SK-N-SH (cell line): ENCODE results near the gene EPHA5. TPM values are rescaled to one million over a fixed set of nuclear protein-coding genes. Genes with fewer than 3 reads are reported as not detected.

Experiments used
- CTCF ChIA-PET: fragments of 300-600, 350-600 bp; formaldehyde crosslinking; extraction: SDS; loops from one replicate; lab custom pipeline; 2021; lab: Yijun Ruan, JAX
- POLR2A ChIA-PET: fragments of 350-600 bp; sonication (Branson Sonifier 250); formaldehyde crosslinking; extraction: SDS; loops from one replicate; lab custom pipeline; 2020; ENCODE audit warnings: antibody characterized with exemption, inconsistent platforms; lab: Yijun Ruan, JAX
- DNase-seq: peaks from one replicate; pipeline ENCODE4 v3.0.0; 2012
- H2AFZ ChIP-seq: fragments of 200-600 bp; sonication (generic); 2 replicates; pipeline ENCODE4 v1.8.1; 2016; ENCODE audit warnings: antibody characterized with exemption, mild to moderate bottlenecking, low read depth
- H3F3A ChIP-seq: fragments of 200-600 bp; sonication (generic); replicated peaks from 2 replicates; pipeline ENCODE3; 2016; ENCODE audit warnings: antibody characterized with exemption, mild to moderate bottlenecking; ENCODE audit not compliant: insufficient read depth
- H3K27ac ChIP-seq, 2 experiments: fragments of 200-500 bp in 1 of 2; fragments of 200-600 bp in 1 of 2; sonication (Bioruptor generic) in 1 of 2; sonication (generic), shearing (Covaris generic) in 1 of 2; 2 replicates each; pipeline versions ENCODE4 v1.5.1 to v1.6.1; 2014 to 2016; ENCODE audit warnings: low read depth in 2 of 2, inconsistent platforms in 1 of 2, low read length in 1 of 2, mild to moderate bottlenecking in 1 of 2, mixed read lengths in 1 of 2
- H3K27me3 ChIP-seq: fragments of 200-600 bp; sonication (generic), shearing (Covaris generic); 2 replicates; pipeline ENCODE4 v1.6.1; 2016; ENCODE audit warnings: mixed run types; ENCODE audit not compliant: insufficient read depth
- H3K36me3 ChIP-seq, 2 experiments: fragments of 200-500 bp in 1 of 2; fragments of 200-600 bp in 1 of 2; sonication (Bioruptor generic) in 1 of 2; sonication (generic) in 1 of 2; replicated peaks in 1 of 2; 2 replicates each; pipeline versions ENCODE3 to v1.5.1; 2014 to 2016; ENCODE audit warnings: low read length in 1 of 2, mild to moderate bottlenecking in 1 of 2; ENCODE audit not compliant: insufficient read depth in 2 of 2, control insufficient read depth in 1 of 2
- H3K4me1 ChIP-seq, 2 experiments: fragments of 200-500 bp in 1 of 2; fragments of 200-600 bp in 1 of 2; sonication (Bioruptor generic) in 1 of 2; sonication (generic), shearing (Covaris generic) in 1 of 2; 2 replicates each; pipeline versions ENCODE4 v1.5.1 to v1.6.1; 2014 to 2016; ENCODE audit warnings: low read depth in 1 of 2, low read length in 1 of 2, mixed run types in 1 of 2; ENCODE audit not compliant: insufficient read depth in 2 of 2, control insufficient read depth in 1 of 2
- H3K4me2 ChIP-seq: fragments of 200-600 bp; sonication (generic), shearing (Covaris generic); 2 replicates; pipeline ENCODE4 v1.6.1; 2017; ENCODE audit warnings: mixed run types
- H3K4me3 ChIP-seq, 2 experiments: fragments of 200-500 bp in 1 of 2; fragments of 200-600 bp in 1 of 2; sonication (Bioruptor generic) in 1 of 2; sonication (generic), shearing (Covaris generic) in 1 of 2; 2 replicates each; pipeline versions ENCODE4 v1.5.1 to v1.8.1; 2014 to 2016; ENCODE audit warnings: low read depth in 2 of 2, inconsistent platforms in 1 of 2, low read length in 1 of 2, mild to moderate bottlenecking in 1 of 2, mixed read lengths in 1 of 2, moderate library complexity in 1 of 2
- H3K79me2 ChIP-seq: fragments of 200-600 bp; sonication (generic); 2 replicates; pipeline ENCODE4 v1.8.1; 2017; ENCODE audit warnings: mild to moderate bottlenecking; ENCODE audit not compliant: insufficient read depth
- H3K9ac ChIP-seq: fragments of 200-600 bp; sonication (generic); 2 replicates; pipeline ENCODE4 v1.6.1; 2017; ENCODE audit warnings: mixed run types
- H3K9me2 ChIP-seq: fragments of 200-600 bp; sonication (generic); 2 replicates; pipeline ENCODE4 v1.6.1; 2017; ENCODE audit warnings: mixed run types
- H3K9me3 ChIP-seq: fragments of 200-600 bp; sonication (generic); 2 replicates; pipeline ENCODE4 v1.6.1; 2017; ENCODE audit warnings: mixed run types, mild to moderate bottlenecking, moderate library complexity
- H4K20me1 ChIP-seq: fragments of 200-600 bp; sonication (generic); 2 replicates; pipeline ENCODE4 v1.6.1; 2017; ENCODE audit warnings: mild to moderate bottlenecking, mixed run types; ENCODE audit not compliant: insufficient read depth
- CHD2 ChIP-seq: fragments of 150-350 bp; IDR thresholded peaks from 2 replicates; pipeline ENCODE4 v1.6.1; 2018; ENCODE audit warnings: low read length; ENCODE audit not compliant: partially characterized antibody
- EP300 ChIP-seq, 2 experiments: IDR thresholded peaks; 2 replicates each; pipeline versions ENCODE4 v1.4.0 to v1.6.1; 2012; ENCODE audit warnings: borderline replicate concordance in 1 of 2, low read depth in 1 of 2, low read length in 1 of 2
- EZH2phosphoT487 ChIP-seq: fragments of 200-600 bp; sonication (generic); IDR thresholded peaks from 2 replicates; pipeline ENCODE4 v1.6.1; 2017; ENCODE audit warnings: low read depth, mixed run types, mild to moderate bottlenecking, antibody characterized with exemption, moderate library complexity, borderline replicate concordance
- FOXJ3 ChIP-seq: sonication (generic); formaldehyde crosslinking; IDR thresholded peaks from 2 replicates; pipeline ENCODE4 v1.5.1; 2020; ENCODE audit warnings: mild to moderate bottlenecking, missing genetic modification reagents
- GABPA ChIP-seq: IDR thresholded peaks from 2 replicates; pipeline ENCODE4 v1.4.0; 2012; ENCODE audit warnings: low read depth, mild to moderate bottlenecking
- GATA2 ChIP-seq: sonication (generic); formaldehyde crosslinking; IDR thresholded peaks from 2 replicates; pipeline ENCODE4 v1.5.0; 2020; ENCODE audit warnings: mild to moderate bottlenecking, missing genetic modification reagents
- MAX ChIP-seq: IDR thresholded peaks from 2 replicates; pipeline ENCODE4 v1.4.0; 2012; ENCODE audit warnings: low read depth
- MEF2A ChIP-seq: IDR thresholded peaks from 2 replicates; pipeline ENCODE4 v1.4.0; 2012; ENCODE audit warnings: low read depth, borderline replicate concordance
- NFIC ChIP-seq: IDR thresholded peaks from 2 replicates; pipeline ENCODE4 v1.4.0; 2012; ENCODE audit warnings: borderline replicate concordance
- PBX3 ChIP-seq: IDR thresholded peaks from 2 replicates; pipeline ENCODE4; 2012
- REST ChIP-seq: IDR thresholded peaks from 2 replicates; pipeline ENCODE4 v1.6.1; 2012; ENCODE audit warnings: mild to moderate bottlenecking, low read depth, low read length, moderate library complexity
- RFX5 ChIP-seq: IDR thresholded peaks from 2 replicates; pipeline ENCODE4 v1.6.1; 2012; ENCODE audit warnings: mild to moderate bottlenecking, improper control_type of control experiment, low read length
- SIN3A ChIP-seq: IDR thresholded peaks from 2 replicates; pipeline ENCODE4 v1.6.1; 2012; ENCODE audit warnings: low read depth, mild to moderate bottlenecking, low read length, moderate library complexity, borderline replicate concordance
- TAF1 ChIP-seq: IDR thresholded peaks from 2 replicates; pipeline ENCODE4 v1.6.1; 2012; ENCODE audit warnings: low read depth, mild to moderate bottlenecking, low read length, moderate library complexity, borderline replicate concordance
- TCF12 ChIP-seq: IDR thresholded peaks from 2 replicates; pipeline ENCODE4 v1.4.0; 2012
- YY1 ChIP-seq: IDR thresholded peaks from 2 replicates; pipeline ENCODE4 v1.4.0; 2012; ENCODE audit warnings: low read depth, mild to moderate bottlenecking
- WGBS: methylation state at CpG from one replicate; pipeline ENCODE4 v1.1.6; 2017; ENCODE audit warnings: low lambda C conversion rate; 5-methylcytosine and 5-hydroxymethylcytosine counted together
- polyA plus RNA-seq, 3 experiments: library from polyadenylated mRNA; depleted of rRNA; stranded (reverse); fragments of >200 nt; gene quantifications; 2 replicates each; pipeline ENCODE4 v1.2.3, GENCODE V29; 2012
- TF ChIP-seq, protein P1 (sequence below): IDR thresholded peaks from 2 replicates; pipeline ENCODE4 v1.4.0; 2012; ENCODE audit warnings: low read depth, borderline replicate concordance
- TF ChIP-seq, protein P2 (sequence below): fragments of 150-350 bp; IDR thresholded peaks from 2 replicates; pipeline ENCODE4 v1.6.1; 2016; ENCODE audit warnings: mild to moderate bottlenecking, low read depth, low read length

The EPHA5 gene
- polyA plus RNA-seq, 1 of the 3 experiments (the other 2 are of a cell fraction): not detected

DNA sequence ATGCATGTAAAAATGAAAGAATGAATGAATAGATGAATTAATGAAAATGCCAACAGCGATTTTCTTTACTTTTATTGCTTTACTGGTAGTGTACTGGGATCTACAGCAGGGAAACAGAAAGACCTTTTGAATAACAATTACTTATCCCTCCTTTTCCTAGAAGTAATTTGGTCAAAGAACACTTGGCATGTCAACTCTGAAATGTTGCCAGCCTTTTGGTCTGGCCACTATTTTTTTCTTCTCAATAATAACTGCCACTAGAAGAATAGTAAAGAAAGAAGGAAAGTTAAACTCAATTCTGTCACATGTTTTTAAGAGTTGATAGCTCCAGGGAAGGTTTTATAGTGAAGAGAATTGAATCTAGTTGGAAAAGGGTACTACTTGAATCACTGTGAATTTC is 52.9 kb downstream of the EPHA5 start:
- WGBS: 0% methylated on average over 1 of the region's 1 CpG
- no peaks in the 10 kb centered on the region for H3K4me1 ChIP-seq
- H4K20me1 ChIP-seq: no peaks in the 10 kb centered on the region
- no peaks in the 10 kb centered on the region for H3K27me3 ChIP-seq
- H2AFZ ChIP-seq: no peak overlapping the region
- H3K36me3 ChIP-seq: no peaks in the 10 kb centered on the region
- H3K79me2 ChIP-seq: no peaks in the 10 kb centered on the region
- no peaks in the 10 kb centered on the region for H3K9me3 ChIP-seq
- H3F3A ChIP-seq: no peaks in the 10 kb centered on the region
- H3K27ac ChIP-seq: no peak overlapping the region
- H3K9me2 ChIP-seq: no peaks in the 10 kb centered on the region
- no peak for TF ChIP-seq TCF12
- no peak for TF ChIP-seq NFIC
- no peak for TF ChIP-seq PBX3
- no peak for TF ChIP-seq REST
- TF ChIP-seq MEF2A: no peak
- no peak for TF ChIP-seq SIN3A
- no peak for TF ChIP-seq TAF1
- TF ChIP-seq CHD2: no peak
- TF ChIP-seq YY1: no peak
- no peak for TF ChIP-seq GATA2
- TF ChIP-seq, protein P1, sequence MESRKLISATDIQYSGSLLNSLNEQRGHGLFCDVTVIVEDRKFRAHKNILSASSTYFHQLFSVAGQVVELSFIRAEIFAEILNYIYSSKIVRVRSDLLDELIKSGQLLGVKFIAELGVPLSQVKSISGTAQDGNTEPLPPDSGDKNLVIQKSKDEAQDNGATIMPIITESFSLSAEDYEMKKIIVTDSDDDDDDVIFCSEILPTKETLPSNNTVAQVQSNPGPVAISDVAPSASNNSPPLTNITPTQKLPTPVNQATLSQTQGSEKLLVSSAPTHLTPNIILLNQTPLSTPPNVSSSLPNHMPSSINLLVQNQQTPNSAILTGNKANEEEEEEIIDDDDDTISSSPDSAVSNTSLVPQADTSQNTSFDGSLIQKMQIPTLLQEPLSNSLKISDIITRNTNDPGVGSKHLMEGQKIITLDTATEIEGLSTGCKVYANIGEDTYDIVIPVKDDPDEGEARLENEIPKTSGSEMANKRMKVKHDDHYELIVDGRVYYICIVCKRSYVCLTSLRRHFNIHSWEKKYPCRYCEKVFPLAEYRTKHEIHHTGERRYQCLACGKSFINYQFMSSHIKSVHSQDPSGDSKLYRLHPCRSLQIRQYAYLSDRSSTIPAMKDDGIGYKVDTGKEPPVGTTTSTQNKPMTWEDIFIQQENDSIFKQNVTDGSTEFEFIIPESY: no peak
- TF ChIP-seq, protein P2, sequence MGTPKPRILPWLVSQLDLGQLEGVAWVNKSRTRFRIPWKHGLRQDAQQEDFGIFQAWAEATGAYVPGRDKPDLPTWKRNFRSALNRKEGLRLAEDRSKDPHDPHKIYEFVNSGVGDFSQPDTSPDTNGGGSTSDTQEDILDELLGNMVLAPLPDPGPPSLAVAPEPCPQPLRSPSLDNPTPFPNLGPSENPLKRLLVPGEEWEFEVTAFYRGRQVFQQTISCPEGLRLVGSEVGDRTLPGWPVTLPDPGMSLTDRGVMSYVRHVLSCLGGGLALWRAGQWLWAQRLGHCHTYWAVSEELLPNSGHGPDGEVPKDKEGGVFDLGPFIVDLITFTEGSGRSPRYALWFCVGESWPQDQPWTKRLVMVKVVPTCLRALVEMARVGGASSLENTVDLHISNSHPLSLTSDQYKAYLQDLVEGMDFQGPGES: no peak
- no peak for TF ChIP-seq FOXJ3 (CRISPR knock-in tag)
- TF ChIP-seq RFX5: no peak
- no peak for TF ChIP-seq EP300 (IDR thresholded peaks at IDR 0.05; ENCODE audit: borderline replicate concordance in 1 of 2, low read depth in 1 of 2, low read length in 1 of 2)
- no peak for TF ChIP-seq GABPA
- no peak for TF ChIP-seq MAX
- TF ChIP-seq EZH2phosphoT487: no peak
- ChIA-PET POLR2A (no interaction called here), CTCF (no interaction called here)
- DNase-seq: no peak
- H3K4me3 ChIP-seq: no peak overlapping the region
- H3K4me2 ChIP-seq: no peak overlapping the region
- no peak overlapping the region for H3K9ac ChIP-seq
